ENCODE results near the gene CDKL1.

DNA sequence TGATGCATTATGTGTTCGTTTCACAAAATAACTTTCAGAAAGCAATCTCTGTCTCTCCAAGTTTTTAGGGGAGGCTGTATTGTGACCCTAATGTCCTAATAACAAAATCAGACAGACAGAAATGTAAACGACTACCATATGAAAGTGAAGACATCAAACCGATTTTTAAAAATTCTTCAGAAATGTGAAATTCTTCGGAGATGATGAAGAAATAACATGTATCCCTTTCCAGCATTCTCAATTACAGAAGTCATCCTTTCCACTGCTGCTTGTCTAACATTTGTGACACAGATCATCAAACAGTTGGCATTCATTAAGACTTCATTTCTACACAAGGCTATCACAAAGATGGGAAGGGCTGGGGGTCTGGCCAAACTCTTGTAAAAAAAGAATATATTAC is 43.6 kb downstream of the CDKL1 start:
- no peak for TF ChIP-seq TAF1 (IDR thresholded peaks at IDR 0.05; ENCODE audit: low read depth)
- TF ChIP-seq TEAD4 (IDR thresholded peaks at IDR 0.05), result no peak
- no peak for TF ChIP-seq RAD21 (IDR thresholded peaks at IDR 0.05; ENCODE audit: low read depth)
- no peak for TF ChIP-seq ZBTB7A (IDR thresholded peaks at IDR 0.05; ENCODE audit: low read depth)
- TF ChIP-seq NFIC (IDR thresholded peaks at IDR 0.05), result no peak
- TF ChIP-seq, protein P1, sequence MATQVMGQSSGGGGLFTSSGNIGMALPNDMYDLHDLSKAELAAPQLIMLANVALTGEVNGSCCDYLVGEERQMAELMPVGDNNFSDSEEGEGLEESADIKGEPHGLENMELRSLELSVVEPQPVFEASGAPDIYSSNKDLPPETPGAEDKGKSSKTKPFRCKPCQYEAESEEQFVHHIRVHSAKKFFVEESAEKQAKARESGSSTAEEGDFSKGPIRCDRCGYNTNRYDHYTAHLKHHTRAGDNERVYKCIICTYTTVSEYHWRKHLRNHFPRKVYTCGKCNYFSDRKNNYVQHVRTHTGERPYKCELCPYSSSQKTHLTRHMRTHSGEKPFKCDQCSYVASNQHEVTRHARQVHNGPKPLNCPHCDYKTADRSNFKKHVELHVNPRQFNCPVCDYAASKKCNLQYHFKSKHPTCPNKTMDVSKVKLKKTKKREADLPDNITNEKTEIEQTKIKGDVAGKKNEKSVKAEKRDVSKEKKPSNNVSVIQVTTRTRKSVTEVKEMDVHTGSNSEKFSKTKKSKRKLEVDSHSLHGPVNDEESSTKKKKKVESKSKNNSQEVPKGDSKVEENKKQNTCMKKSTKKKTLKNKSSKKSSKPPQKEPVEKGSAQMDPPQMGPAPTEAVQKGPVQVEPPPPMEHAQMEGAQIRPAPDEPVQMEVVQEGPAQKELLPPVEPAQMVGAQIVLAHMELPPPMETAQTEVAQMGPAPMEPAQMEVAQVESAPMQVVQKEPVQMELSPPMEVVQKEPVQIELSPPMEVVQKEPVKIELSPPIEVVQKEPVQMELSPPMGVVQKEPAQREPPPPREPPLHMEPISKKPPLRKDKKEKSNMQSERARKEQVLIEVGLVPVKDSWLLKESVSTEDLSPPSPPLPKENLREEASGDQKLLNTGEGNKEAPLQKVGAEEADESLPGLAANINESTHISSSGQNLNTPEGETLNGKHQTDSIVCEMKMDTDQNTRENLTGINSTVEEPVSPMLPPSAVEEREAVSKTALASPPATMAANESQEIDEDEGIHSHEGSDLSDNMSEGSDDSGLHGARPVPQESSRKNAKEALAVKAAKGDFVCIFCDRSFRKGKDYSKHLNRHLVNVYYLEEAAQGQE (IDR thresholded peaks at IDR 0.05; ENCODE audit: low read depth), result no peak
- no peak for TF ChIP-seq CEBPB (IDR thresholded peaks at IDR 0.05)
- TF ChIP-seq YY1 (IDR thresholded peaks at IDR 0.05; ENCODE audit: low read depth), result no peak
- no peak for TF ChIP-seq MAX (IDR thresholded peaks at IDR 0.05)
- no peak for TF ChIP-seq EGR1 (IDR thresholded peaks at IDR 0.05)
